MCF 10A (cell line): Measurements from ENCODE around the gene RARS2. TPM values are rescaled to one million over a fixed set of nuclear protein-coding genes. Genes with fewer than 3 reads are reported as not detected.

ENCODE experiments used
- BruUV-seq: library from RNA; stranded (reverse); fragments of 400-500 nt; replicated peaks from 2 replicates; lab custom pipeline; 2021; lab: Mats Ljungman, UMichigan
- CTCF ChIA-PET: fragments of 300-600 bp; sonication (Branson Sonifier 250); formaldehyde crosslinking; extraction: SDS; loops from one replicate; lab custom pipeline; 2021; ENCODE audit warnings: antibody characterized with exemption, inconsistent platforms; lab: Yijun Ruan, JAX
- POLR2A ChIA-PET: fragments of 300-600, 350-650 bp; sonication (Branson Sonifier 250); formaldehyde crosslinking; extraction: SDS; loops from one replicate; lab custom pipeline; 2020; ENCODE audit warnings: antibody characterized with exemption, inconsistent platforms; lab: Yijun Ruan, JAX
- DNase-seq: peaks from one replicate; pipeline ENCODE4 v3.0.0-alpha.2; 2018; ENCODE audit not compliant: unreplicated experiment
- H3K27ac Mint-ChIP-seq: one replicate; pipeline ENCODE4 v1.8.0; 2022; ENCODE audit warnings: mild to moderate bottlenecking, low read depth, mixed read lengths; ENCODE audit not compliant: unreplicated experiment
- H3K27me3 Mint-ChIP-seq: one replicate; pipeline ENCODE4 v1.8.0; 2022; ENCODE audit warnings: mixed read lengths; ENCODE audit not compliant: insufficient read depth, unreplicated experiment
- H3K36me3 Mint-ChIP-seq: one replicate; pipeline ENCODE4 v1.8.0; 2022; ENCODE audit warnings: mild to moderate bottlenecking, moderate library complexity, mixed read lengths; ENCODE audit not compliant: insufficient read depth, unreplicated experiment
- H3K4me1 Mint-ChIP-seq: one replicate; pipeline ENCODE4 v1.8.0; 2022; ENCODE audit warnings: mixed read lengths; ENCODE audit not compliant: insufficient read depth, unreplicated experiment
- H3K4me3 Mint-ChIP-seq: one replicate; pipeline ENCODE4 v1.8.0; 2022; ENCODE audit warnings: mild to moderate bottlenecking, moderate library complexity, mixed read lengths; ENCODE audit not compliant: unreplicated experiment
- H3K9me3 Mint-ChIP-seq: one replicate; pipeline ENCODE4 v1.8.0; 2022; ENCODE audit warnings: mixed read lengths; ENCODE audit not compliant: unreplicated experiment
- CTCF ChIP-seq: fragments of 200-600 bp; IDR thresholded peaks from one replicate; pipeline ENCODE4 v1.8.0; 2022; ENCODE audit warnings: antibody characterized with exemption, mild to moderate bottlenecking; ENCODE audit not compliant: unreplicated experiment
- intact Hi-C: fragments of 100-400 bp; cut with micrococcal nuclease; formaldehyde crosslinking; loops from 2 replicates; pipeline ENCODE4 v1.14.1; 2022
- total RNA-seq: library from RNA; stranded (reverse); gene quantifications from 2 replicates; pipeline ENCODE4 v1.2.3, GENCODE V29; 2022

RARS2 gene
- total RNA-seq, 1 experiment from 2014 or later, result 29.9 TPM

DNA sequence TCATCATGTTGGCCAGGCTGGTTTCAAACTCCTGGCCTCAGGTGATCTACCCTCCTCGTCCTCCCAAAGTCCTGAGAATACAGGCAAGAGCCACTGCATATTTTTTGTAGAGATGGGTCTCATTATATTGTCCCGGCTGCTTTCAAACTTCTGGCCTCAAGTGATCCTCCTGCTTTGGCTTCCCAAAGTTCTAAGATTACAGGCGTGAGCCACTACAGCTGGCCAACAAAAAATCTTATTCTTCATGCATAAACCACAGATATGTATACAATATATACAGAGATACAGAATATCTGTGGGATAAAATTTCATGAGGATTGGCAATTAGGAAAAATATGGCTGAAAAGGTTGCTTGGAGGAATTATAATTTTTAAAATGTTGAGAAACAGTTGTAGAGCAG lies 67.1 kb downstream of the RARS2 start:
- TF ChIP-seq CTCF, result no peak
- intact Hi-C loops, result no loop called here
- Mint-ChIP-seq H3K36me3 (peaks cover 52% of the 10 kb centered on the region), H3K9me3 (no peaks in the 10 kb centered on the region), H3K27ac (no peak overlapping the region), H3K4me3 (no peak overlapping the region), H3K27me3 (no peaks in the 10 kb centered on the region), H3K4me1 (no peaks in the 10 kb centered on the region)
- DNase-seq, result no peak
- ChIA-PET CTCF (interaction anchor here (0.6 kb wide), 1 partner anchor 12 kb away, joined by 3 read pairs; no protein-coding TSS in a partner anchor), POLR2A (interaction anchor here (0.6 to 0.9 kb wide), 3 partner anchors 9 to 230 kb away, joined by 3 to 6 read pairs (median 3); no protein-coding TSS in a partner anchor)
- no TSS peak for BruUV-seq

GRCh38 chr6:87518453-87518852 lies 71.3 kb downstream of the RARS2 start:
- no peak for DNase-seq
- ChIA-PET POLR2A (interaction anchor here (0.8 kb wide), 1 partner anchor 13 kb away, joined by 3 read pairs; no protein-coding TSS in a partner anchor), CTCF (no interaction called here)
- intact Hi-C loops, result no loop called here
- no peaks in the 10 kb centered on the region for H3K27me3 Mint-ChIP-seq
- no peak overlapping the region for H3K27ac Mint-ChIP-seq
- H3K9me3 Mint-ChIP-seq, result no peaks in the 10 kb centered on the region
- BruUV-seq, result no TSS peak
- H3K4me3 Mint-ChIP-seq, result no peak overlapping the region
- TF ChIP-seq CTCF, result no peak
- peaks cover 77% of the 10 kb centered on the region for H3K36me3 Mint-ChIP-seq
- no peaks in the 10 kb centered on the region for H3K4me1 Mint-ChIP-seq

DNA sequence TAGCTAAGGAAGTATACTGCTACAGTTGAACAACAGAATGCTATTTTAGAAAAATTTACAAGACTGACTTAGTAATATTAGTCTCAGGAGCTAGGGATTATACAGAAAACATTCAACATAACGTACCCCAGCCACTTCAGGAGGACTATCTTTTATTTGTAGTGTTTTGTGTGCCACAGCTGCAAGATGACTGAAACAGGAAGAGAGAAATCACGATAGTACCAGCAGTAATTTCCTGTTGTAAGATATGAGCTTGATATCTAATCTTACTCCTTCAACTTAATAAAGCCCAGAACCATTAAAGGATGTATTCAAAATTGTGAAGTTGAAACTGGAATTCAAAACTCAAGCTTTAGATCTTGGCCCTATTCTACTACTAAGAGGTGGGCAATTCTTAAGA lies 75.0 kb downstream of the RARS2 start:
- H3K4me3 Mint-ChIP-seq, result no peak overlapping the region
- intact Hi-C loops, result no loop called here
- no peaks in the 10 kb centered on the region for H3K4me1 Mint-ChIP-seq
- no peak overlapping the region for H3K27ac Mint-ChIP-seq
- TF ChIP-seq CTCF, result no peak
- DNase-seq, result no peak
- peaks cover 86% of the 10 kb centered on the region for H3K36me3 Mint-ChIP-seq
- no TSS peak for BruUV-seq
- CTCF ChIA-PET, result interaction anchor here (0.5 kb wide), 1 partner anchor 1356 kb away, joined by 4 read pairs; no protein-coding TSS in a partner anchor
- POLR2A ChIA-PET, result interaction anchor here (0.7 kb wide), 1 partner anchor 228 kb away, joined by 3 read pairs; no protein-coding TSS in a partner anchor
- no peaks in the 10 kb centered on the region for H3K9me3 Mint-ChIP-seq
- no peaks in the 10 kb centered on the region for H3K27me3 Mint-ChIP-seq

DNA sequence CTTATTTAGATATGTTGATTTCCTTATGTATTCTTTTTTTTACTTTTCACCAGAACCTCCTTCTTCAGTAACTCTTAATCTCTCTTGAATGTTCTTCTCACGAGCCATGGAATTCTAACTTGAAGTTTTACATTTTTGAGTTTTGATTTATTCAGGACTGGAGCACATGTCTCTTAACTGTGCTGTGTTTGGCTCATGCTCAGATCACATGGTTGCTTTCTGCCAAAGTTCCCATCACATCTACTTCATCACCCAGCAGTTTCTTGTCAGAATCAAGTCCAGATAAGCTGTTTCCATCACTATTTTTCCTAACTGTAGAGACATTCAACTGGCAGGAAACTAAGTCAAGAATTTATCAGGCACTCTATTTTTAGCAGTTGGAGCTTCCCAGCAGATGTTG lies 85.3 kb downstream of the RARS2 start:
- no peak for DNase-seq
- Mint-ChIP-seq H3K36me3 (peaks cover 59% of the 10 kb centered on the region), H3K27ac (no peak overlapping the region), H3K9me3 (no peaks in the 10 kb centered on the region), H3K27me3 (no peaks in the 10 kb centered on the region), H3K4me1 (no peaks in the 10 kb centered on the region), H3K4me3 (no peak overlapping the region)
- ChIA-PET POLR2A (interaction anchor here (0.7 kb wide), 1 partner anchor 9 kb away, joined by 3 read pairs; no protein-coding TSS in a partner anchor), CTCF (no interaction called here)
- TF ChIP-seq CTCF, result no peak
- no TSS peak for BruUV-seq
- intact Hi-C loops, result no loop called here
